HepG2 (cell line): ENCODE measurements around the gene CCDC183. TPM values are rescaled to one million over a fixed set of nuclear protein-coding genes. Genes with fewer than 3 reads are reported as not detected.

Source experiments
- BORCS8-MEF2B ChIP-seq: sonication (generic); formaldehyde crosslinking; IDR thresholded peaks from 2 replicates; pipeline ENCODE4 v1.8.0; 2022; ENCODE audit warnings: mild to moderate bottlenecking, missing genetic modification reagents
- EZH2 ChIP-seq: conservative IDR thresholded peaks from 2 replicates; pipeline ENCODE4 v1.6.1; 2012; ENCODE audit warnings: mild to moderate bottlenecking, low read depth, low read length, moderate library complexity
- HCFC1 ChIP-seq: fragments of 150-350 bp; IDR thresholded peaks from 2 replicates; pipeline ENCODE4 v1.6.1; 2014; ENCODE audit warnings: low read depth, low read length
- NCOA1 ChIP-seq: sonication (generic); formaldehyde crosslinking; IDR thresholded peaks from 2 replicates; pipeline ENCODE4 v1.9.0; 2021; ENCODE audit warnings: missing genetic modification reagents
- PAWR ChIP-seq: sonication (generic); formaldehyde crosslinking; IDR thresholded peaks from 2 replicates; pipeline ENCODE4 v1.4.0; 2020; ENCODE audit warnings: missing genetic modification reagents, mild to moderate bottlenecking, borderline replicate concordance
- SALL1 ChIP-seq: sonication (generic); formaldehyde crosslinking; IDR thresholded peaks from 2 replicates; pipeline ENCODE4 v1.8.0; 2022; ENCODE audit warnings: mild to moderate bottlenecking, missing genetic modification reagents
- XRCC5 ChIP-seq: fragments of 200-400 bp; formaldehyde crosslinking; optimal IDR thresholded peaks from 2 replicates; pipeline ENCODE3; 2017; ENCODE audit warnings: mild to moderate bottlenecking, low read length
- ZFP41 ChIP-seq: sonication (generic); formaldehyde crosslinking; IDR thresholded peaks from 2 replicates; pipeline ENCODE4 v1.4.0; 2020; ENCODE audit warnings: mild to moderate bottlenecking, missing genetic modification reagents, borderline replicate concordance
- ZNF230 ChIP-seq: sonication (generic); formaldehyde crosslinking; IDR thresholded peaks from 2 replicates; pipeline ENCODE4 v1.4.0; 2020; ENCODE audit warnings: mild to moderate bottlenecking, missing genetic modification reagents
- ZNF747 ChIP-seq: sonication (generic); formaldehyde crosslinking; IDR thresholded peaks from 2 replicates; pipeline ENCODE4 v1.8.1; 2023; ENCODE audit warnings: missing genetic modification reagents, mild to moderate bottlenecking, borderline replicate concordance
- polyA plus RNA-seq, 8 experiments: library from polyadenylated mRNA; depleted of rRNA in 3 of 8; stranded (reverse) in 7 of 8; unstranded in 1 of 8; fragments of >200 nt; fragmentation: Illumina TruSeq in 4 of 8; extraction: Trizol in 4 of 8; gene quantifications; 2 replicates each; pipeline versions ENCODE4 v1.2.1 to v1.2.3, GENCODE V29; 2011 to 2016; ENCODE audit warnings: low read depth in 4 of 8, missing spikeins in 1 of 8, mixed read lengths in 1 of 8; ENCODE audit not compliant: insufficient read depth in 1 of 8
- total RNA-seq, 5 experiments: library from RNA; depleted of rRNA; stranded (reverse); fragments of >200 nt; fragmentation: Illumina TruSeq; extraction: Trizol; gene quantifications; 2 replicates each; pipeline ENCODE4 v1.2.3, GENCODE V29; 2016; ENCODE audit warnings: low read depth in 1 of 5
- TF ChIP-seq, protein P1 (sequence below): sonication (generic); formaldehyde crosslinking; IDR thresholded peaks from 2 replicates; pipeline ENCODE4 v1.5.0; 2020; ENCODE audit warnings: missing genetic modification reagents
- TF ChIP-seq, protein P2 (sequence below): sonication (generic); formaldehyde crosslinking; IDR thresholded peaks from 2 replicates; pipeline ENCODE4 v1.4.0; 2020; ENCODE audit warnings: missing genetic modification reagents
- TF ChIP-seq, protein P3 (sequence below): sonication (generic); formaldehyde crosslinking; IDR thresholded peaks from 2 replicates; pipeline ENCODE4 v1.9.0; 2021; ENCODE audit warnings: missing genetic modification reagents, mild to moderate bottlenecking, borderline replicate concordance
- TF ChIP-seq, protein P4 (sequence below): sonication (generic); formaldehyde crosslinking; conservative IDR thresholded peaks from 2 replicates; pipeline ENCODE4 v1.4.0; 2020; ENCODE audit warnings: mild to moderate bottlenecking, missing genetic modification reagents, moderate library complexity
- TF ChIP-seq, protein P5 (sequence below): sonication (generic); formaldehyde crosslinking; IDR thresholded peaks from 2 replicates; pipeline ENCODE4 v1.4.0; 2020; ENCODE audit warnings: missing genetic modification reagents, borderline replicate concordance
- TF ChIP-seq, protein P6 (sequence below): sonication (generic); formaldehyde crosslinking; IDR thresholded peaks from 2 replicates; pipeline ENCODE4 v1.5.0; 2020; ENCODE audit warnings: mild to moderate bottlenecking, missing genetic modification reagents

Gene CCDC183
- total and polyA plus RNA-seq, 2 of the 13 experiments (the other 11 are each of a cell fraction or from before 2014, with no cell fraction given): 5.0 to 66.4 TPM

DNA sequence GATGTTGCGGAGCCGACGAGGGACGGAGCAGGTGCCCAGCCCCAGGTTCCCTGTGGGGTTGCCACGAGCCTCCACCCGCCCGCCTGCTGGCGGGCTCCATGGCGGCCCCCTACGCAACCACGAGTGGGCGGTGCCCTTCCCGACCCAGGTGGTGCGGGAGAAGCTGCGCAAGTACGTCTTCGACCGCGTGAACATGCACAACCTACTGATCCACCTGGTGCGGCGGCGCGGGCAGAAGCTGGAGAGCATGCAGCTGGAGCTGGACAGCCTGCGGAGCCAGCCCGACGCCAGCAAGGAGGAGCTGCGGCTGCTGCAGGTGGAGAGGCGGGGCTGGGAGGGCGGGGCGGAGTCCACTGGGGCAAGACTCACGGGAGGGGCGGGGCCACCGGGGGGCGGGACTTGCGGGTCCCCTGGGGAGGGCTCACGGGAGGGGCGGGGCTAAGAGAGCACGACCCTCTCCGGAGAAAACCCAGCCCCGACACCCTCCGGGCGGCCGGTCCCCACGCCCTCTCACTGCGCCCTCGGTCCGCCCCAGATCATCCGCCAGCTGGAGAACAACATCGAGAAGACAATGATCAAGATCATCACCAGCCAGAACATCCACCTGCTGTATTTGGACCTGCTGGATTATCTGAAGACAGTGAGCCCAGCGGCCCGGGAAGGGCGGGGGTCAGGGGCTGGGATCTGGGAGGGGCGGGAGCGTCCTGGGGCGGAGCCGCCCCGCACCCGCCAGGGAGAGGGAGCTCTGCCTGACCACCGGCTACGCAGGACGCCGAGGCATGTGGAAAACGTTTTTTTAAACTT is 3.9 kb downstream of the CCDC183 start (continued):
- no peak for TF ChIP-seq EZH2
- no peak for TF ChIP-seq ZFP41 (CRISPR knock-in tag)
- no peak for TF ChIP-seq PAWR (CRISPR knock-in tag)
- TF ChIP-seq, protein P1, sequence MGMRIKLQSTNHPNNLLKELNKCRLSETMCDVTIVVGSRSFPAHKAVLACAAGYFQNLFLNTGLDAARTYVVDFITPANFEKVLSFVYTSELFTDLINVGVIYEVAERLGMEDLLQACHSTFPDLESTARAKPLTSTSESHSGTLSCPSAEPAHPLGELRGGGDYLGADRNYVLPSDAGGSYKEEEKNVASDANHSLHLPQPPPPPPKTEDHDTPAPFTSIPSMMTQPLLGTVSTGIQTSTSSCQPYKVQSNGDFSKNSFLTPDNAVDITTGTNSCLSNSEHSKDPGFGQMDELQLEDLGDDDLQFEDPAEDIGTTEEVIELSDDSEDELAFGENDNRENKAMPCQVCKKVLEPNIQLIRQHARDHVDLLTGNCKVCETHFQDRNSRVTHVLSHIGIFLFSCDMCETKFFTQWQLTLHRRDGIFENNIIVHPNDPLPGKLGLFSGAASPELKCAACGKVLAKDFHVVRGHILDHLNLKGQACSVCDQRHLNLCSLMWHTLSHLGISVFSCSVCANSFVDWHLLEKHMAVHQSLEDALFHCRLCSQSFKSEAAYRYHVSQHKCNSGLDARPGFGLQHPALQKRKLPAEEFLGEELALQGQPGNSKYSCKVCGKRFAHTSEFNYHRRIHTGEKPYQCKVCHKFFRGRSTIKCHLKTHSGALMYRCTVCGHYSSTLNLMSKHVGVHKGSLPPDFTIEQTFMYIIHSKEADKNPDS: no peak; the same call in 1 of the 2 replicates
- TF ChIP-seq ZNF230: no peak
- TF ChIP-seq, protein P2, sequence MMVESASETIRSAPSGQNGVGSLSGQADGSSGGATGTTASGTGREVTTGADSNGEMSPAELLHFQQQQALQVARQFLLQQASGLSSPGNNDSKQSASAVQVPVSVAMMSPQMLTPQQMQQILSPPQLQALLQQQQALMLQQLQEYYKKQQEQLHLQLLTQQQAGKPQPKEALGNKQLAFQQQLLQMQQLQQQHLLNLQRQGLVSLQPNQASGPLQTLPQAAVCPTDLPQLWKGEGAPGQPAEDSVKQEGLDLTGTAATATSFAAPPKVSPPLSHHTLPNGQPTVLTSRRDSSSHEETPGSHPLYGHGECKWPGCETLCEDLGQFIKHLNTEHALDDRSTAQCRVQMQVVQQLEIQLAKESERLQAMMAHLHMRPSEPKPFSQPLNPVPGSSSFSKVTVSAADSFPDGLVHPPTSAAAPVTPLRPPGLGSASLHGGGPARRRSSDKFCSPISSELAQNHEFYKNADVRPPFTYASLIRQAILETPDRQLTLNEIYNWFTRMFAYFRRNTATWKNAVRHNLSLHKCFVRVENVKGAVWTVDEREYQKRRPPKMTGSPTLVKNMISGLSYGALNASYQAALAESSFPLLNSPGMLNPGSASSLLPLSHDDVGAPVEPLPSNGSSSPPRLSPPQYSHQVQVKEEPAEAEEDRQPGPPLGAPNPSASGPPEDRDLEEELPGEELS (CRISPR knock-in tag): no peak; the same call in 1 of the 2 replicates
- TF ChIP-seq NCOA1 (CRISPR knock-in tag): no peak
- TF ChIP-seq, protein P3, sequence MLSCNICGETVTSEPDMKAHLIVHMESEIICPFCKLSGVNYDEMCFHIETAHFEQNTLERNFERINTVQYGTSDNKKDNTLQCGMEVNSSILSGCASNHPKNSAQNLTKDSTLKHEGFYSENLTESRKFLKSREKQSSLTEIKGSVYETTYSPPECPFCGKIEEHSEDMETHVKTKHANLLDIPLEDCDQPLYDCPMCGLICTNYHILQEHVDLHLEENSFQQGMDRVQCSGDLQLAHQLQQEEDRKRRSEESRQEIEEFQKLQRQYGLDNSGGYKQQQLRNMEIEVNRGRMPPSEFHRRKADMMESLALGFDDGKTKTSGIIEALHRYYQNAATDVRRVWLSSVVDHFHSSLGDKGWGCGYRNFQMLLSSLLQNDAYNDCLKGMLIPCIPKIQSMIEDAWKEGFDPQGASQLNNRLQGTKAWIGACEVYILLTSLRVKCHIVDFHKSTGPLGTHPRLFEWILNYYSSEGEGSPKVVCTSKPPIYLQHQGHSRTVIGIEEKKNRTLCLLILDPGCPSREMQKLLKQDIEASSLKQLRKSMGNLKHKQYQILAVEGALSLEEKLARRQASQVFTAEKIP: no peak
- TF ChIP-seq ZNF747 (CRISPR knock-in tag): no peak
- TF ChIP-seq, protein P4, sequence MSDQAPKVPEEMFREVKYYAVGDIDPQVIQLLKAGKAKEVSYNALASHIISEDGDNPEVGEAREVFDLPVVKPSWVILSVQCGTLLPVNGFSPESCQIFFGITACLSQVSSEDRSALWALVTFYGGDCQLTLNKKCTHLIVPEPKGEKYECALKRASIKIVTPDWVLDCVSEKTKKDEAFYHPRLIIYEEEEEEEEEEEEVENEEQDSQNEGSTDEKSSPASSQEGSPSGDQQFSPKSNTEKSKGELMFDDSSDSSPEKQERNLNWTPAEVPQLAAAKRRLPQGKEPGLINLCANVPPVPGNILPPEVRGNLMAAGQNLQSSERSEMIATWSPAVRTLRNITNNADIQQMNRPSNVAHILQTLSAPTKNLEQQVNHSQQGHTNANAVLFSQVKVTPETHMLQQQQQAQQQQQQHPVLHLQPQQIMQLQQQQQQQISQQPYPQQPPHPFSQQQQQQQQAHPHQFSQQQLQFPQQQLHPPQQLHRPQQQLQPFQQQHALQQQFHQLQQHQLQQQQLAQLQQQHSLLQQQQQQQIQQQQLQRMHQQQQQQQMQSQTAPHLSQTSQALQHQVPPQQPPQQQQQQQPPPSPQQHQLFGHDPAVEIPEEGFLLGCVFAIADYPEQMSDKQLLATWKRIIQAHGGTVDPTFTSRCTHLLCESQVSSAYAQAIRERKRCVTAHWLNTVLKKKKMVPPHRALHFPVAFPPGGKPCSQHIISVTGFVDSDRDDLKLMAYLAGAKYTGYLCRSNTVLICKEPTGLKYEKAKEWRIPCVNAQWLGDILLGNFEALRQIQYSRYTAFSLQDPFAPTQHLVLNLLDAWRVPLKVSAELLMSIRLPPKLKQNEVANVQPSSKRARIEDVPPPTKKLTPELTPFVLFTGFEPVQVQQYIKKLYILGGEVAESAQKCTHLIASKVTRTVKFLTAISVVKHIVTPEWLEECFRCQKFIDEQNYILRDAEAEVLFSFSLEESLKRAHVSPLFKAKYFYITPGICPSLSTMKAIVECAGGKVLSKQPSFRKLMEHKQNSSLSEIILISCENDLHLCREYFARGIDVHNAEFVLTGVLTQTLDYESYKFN (CRISPR knock-in tag): no peak
- TF ChIP-seq, protein P5, sequence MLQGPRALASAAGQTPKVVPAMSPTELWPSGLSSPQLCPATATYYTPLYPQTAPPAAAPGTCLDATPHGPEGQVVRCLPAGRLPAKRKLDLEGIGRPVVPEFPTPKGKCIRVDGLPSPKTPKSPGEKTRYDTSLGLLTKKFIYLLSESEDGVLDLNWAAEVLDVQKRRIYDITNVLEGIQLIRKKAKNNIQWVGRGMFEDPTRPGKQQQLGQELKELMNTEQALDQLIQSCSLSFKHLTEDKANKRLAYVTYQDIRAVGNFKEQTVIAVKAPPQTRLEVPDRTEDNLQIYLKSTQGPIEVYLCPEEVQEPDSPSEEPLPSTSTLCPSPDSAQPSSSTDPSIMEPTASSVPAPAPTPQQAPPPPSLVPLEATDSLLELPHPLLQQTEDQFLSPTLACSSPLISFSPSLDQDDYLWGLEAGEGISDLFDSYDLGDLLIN (CRISPR knock-in tag): no peak
- no peak; the same call in 1 of the 2 replicates for TF ChIP-seq BORCS8-MEF2B (CRISPR knock-in tag)
- peak; percentile 61 for TF ChIP-seq SALL1 (CRISPR knock-in tag)
- TF ChIP-seq, protein P6, sequence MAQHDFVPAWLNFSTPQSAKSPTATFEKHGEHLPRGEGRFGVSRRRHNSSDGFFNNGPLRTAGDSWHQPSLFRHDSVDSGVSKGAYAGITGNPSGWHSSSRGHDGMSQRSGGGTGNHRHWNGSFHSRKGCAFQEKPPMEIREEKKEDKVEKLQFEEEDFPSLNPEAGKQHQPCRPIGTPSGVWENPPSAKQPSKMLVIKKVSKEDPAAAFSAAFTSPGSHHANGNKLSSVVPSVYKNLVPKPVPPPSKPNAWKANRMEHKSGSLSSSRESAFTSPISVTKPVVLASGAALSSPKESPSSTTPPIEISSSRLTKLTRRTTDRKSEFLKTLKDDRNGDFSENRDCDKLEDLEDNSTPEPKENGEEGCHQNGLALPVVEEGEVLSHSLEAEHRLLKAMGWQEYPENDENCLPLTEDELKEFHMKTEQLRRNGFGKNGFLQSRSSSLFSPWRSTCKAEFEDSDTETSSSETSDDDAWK (CRISPR knock-in tag): no peak
- TF ChIP-seq XRCC5: no peak
- no peak for TF ChIP-seq HCFC1
